Astrocyte (in vitro differentiated cells and primary cell): Measurements from ENCODE around the gene COL28A1. TPM values are rescaled to one million over a fixed set of nuclear protein-coding genes. Genes with fewer than 3 reads are reported as not detected.

Source experiments
- DNase-seq: peaks from one replicate; pipeline ENCODE4 v3.0.0-alpha.2; 2010; ENCODE audit warnings: low read depth
- FAIRE-seq: peaks from 2 replicates; lab custom pipeline; 2011; peaks lifted over from hg19 to GRCh38; lab: Jason Lieb, UNC
- H2AFZ ChIP-seq: 2 replicates; pipeline ENCODE4 v1.6.0; 2012; ENCODE audit warnings: low read depth, low read length, inconsistent platforms
- H3K27ac ChIP-seq: 2 replicates; pipeline ENCODE4 v1.5.1; 2011; ENCODE audit warnings: low read depth, low read length, inconsistent platforms
- H3K27me3 ChIP-seq: 2 replicates; pipeline ENCODE4 v1.6.0; 2011; ENCODE audit warnings: low read length, inconsistent platforms; ENCODE audit not compliant: insufficient read depth
- H3K36me3 ChIP-seq: 2 replicates; pipeline ENCODE4 v1.5.1; 2011; ENCODE audit warnings: low read length, inconsistent platforms; ENCODE audit not compliant: insufficient read depth
- H3K4me1 ChIP-seq: 2 replicates; pipeline ENCODE4 v1.5.1; 2011; ENCODE audit warnings: low read length, inconsistent platforms; ENCODE audit not compliant: insufficient read depth
- H3K4me2 ChIP-seq: 2 replicates; pipeline ENCODE4 v1.6.0; 2012; ENCODE audit warnings: low read length, inconsistent platforms
- H3K4me3 ChIP-seq: 2 replicates; pipeline ENCODE4 v1.5.1; 2011; ENCODE audit warnings: low read depth, mild to moderate bottlenecking, low read length, inconsistent platforms; ENCODE audit not compliant: insufficient read depth
- H3K79me2 ChIP-seq: 2 replicates; pipeline ENCODE4 v1.6.0; 2012; ENCODE audit warnings: mild to moderate bottlenecking, low read length, inconsistent platforms; ENCODE audit not compliant: insufficient read depth
- H3K9ac ChIP-seq: 2 replicates; pipeline ENCODE4 v1.6.0; 2012; ENCODE audit warnings: mild to moderate bottlenecking, low read length, inconsistent platforms
- H3K9me3 ChIP-seq: 2 replicates; pipeline ENCODE4 v1.5.1; 2012; ENCODE audit warnings: low read depth, mild to moderate bottlenecking, low read length, inconsistent platforms; ENCODE audit not compliant: insufficient read depth
- H4K20me1 ChIP-seq: 2 replicates; pipeline ENCODE4 v1.6.0; 2012; ENCODE audit warnings: low read length, inconsistent platforms; ENCODE audit not compliant: insufficient read depth
- H3K27ac Mint-ChIP-seq: one replicate; pipeline ENCODE4 v1.8.0; 2021; ENCODE audit warnings: mild to moderate bottlenecking, mixed read lengths; ENCODE audit not compliant: unreplicated experiment
- H3K27me3 Mint-ChIP-seq: one replicate; pipeline ENCODE4 v1.8.0; 2021; ENCODE audit warnings: low read depth, mixed read lengths; ENCODE audit not compliant: unreplicated experiment
- H3K36me3 Mint-ChIP-seq: one replicate; pipeline ENCODE4 v1.8.0; 2021; ENCODE audit warnings: low read depth, mixed read lengths; ENCODE audit not compliant: unreplicated experiment
- H3K4me1 Mint-ChIP-seq: one replicate; pipeline ENCODE4 v1.8.0; 2021; ENCODE audit warnings: low read depth, mixed read lengths; ENCODE audit not compliant: unreplicated experiment
- H3K4me3 Mint-ChIP-seq: one replicate; pipeline ENCODE4 v1.8.0; 2021; ENCODE audit warnings: mild to moderate bottlenecking, moderate library complexity, mixed read lengths; ENCODE audit not compliant: unreplicated experiment
- H3K9me3 Mint-ChIP-seq: one replicate; pipeline ENCODE4 v1.8.0; 2021; ENCODE audit warnings: mild to moderate bottlenecking, mixed read lengths; ENCODE audit not compliant: unreplicated experiment
- CTCF ChIP-seq: IDR thresholded peaks from 2 replicates; pipeline ENCODE4 v1.5.1; 2011; ENCODE audit warnings: low read depth, mild to moderate bottlenecking, inconsistent platforms, low read length, moderate library complexity; ENCODE audit not compliant: insufficient read depth
- EZH2 ChIP-seq: IDR thresholded peaks from 2 replicates; pipeline ENCODE4 v1.6.1; 2012; ENCODE audit warnings: mild to moderate bottlenecking, low read length, inconsistent platforms; ENCODE audit not compliant: insufficient read depth
- total RNA-seq: library from RNA; stranded (reverse); gene quantifications from 2 replicates; pipeline ENCODE4 v1.2.1, GENCODE V29; 2021

The COL28A1 gene
- total RNA-seq, 1 donor from 2014 or later: 0.11 TPM

GRCh38 chr7:7421826-7422225, 113.8 kb downstream of the COL28A1 start:
- no peaks in the 10 kb centered on the region for H4K20me1 ChIP-seq
- DNase-seq (no peak), FAIRE-seq (no peak)
- H3K79me2 ChIP-seq: no peaks in the 10 kb centered on the region
- H2AFZ ChIP-seq: no peak overlapping the region
- no peak overlapping the region for H3K4me3 ChIP-seq
- no peak overlapping the region for H3K27ac ChIP-seq
- no peaks in the 10 kb centered on the region for H3K27me3 ChIP-seq
- H3K27me3 Mint-ChIP-seq: no peaks in the 10 kb centered on the region
- TF ChIP-seq EZH2 (no peak), CTCF (no peak)
- H3K4me3 Mint-ChIP-seq: no peak overlapping the region
- no peak overlapping the region for H3K27ac Mint-ChIP-seq
- H3K36me3 ChIP-seq: no peaks in the 10 kb centered on the region
- no peak overlapping the region for H3K4me2 ChIP-seq
- H3K36me3 Mint-ChIP-seq: no peaks in the 10 kb centered on the region
- H3K9me3 Mint-ChIP-seq: no peaks in the 10 kb centered on the region
- no peaks in the 10 kb centered on the region for H3K9me3 ChIP-seq
- H3K4me1 Mint-ChIP-seq: no peaks in the 10 kb centered on the region
- H3K4me1 ChIP-seq: no peaks in the 10 kb centered on the region
- no peak overlapping the region for H3K9ac ChIP-seq

GRCh38 chr7:7418997-7419396, 116.7 kb downstream of the COL28A1 start:
- no peaks in the 10 kb centered on the region for H3K36me3 ChIP-seq
- no peak overlapping the region for H2AFZ ChIP-seq
- no peak overlapping the region for H3K4me3 ChIP-seq
- no peaks in the 10 kb centered on the region for H3K27me3 Mint-ChIP-seq
- no peak for FAIRE-seq
- no peak for TF ChIP-seq EZH2
- no peak for TF ChIP-seq CTCF
- no peaks in the 10 kb centered on the region for H3K79me2 ChIP-seq
- no peaks in the 10 kb centered on the region for H3K9me3 ChIP-seq
- H3K4me2 ChIP-seq: no peak overlapping the region
- no peaks in the 10 kb centered on the region for H3K36me3 Mint-ChIP-seq
- DNase-seq: no peak
- no peaks in the 10 kb centered on the region for H3K4me1 ChIP-seq
- no peaks in the 10 kb centered on the region for H3K27me3 ChIP-seq
- H3K9ac ChIP-seq: no peak overlapping the region
- H3K27ac Mint-ChIP-seq: no peak overlapping the region
- H3K9me3 Mint-ChIP-seq: no peaks in the 10 kb centered on the region
- H3K4me1 Mint-ChIP-seq: no peaks in the 10 kb centered on the region
- no peak overlapping the region for H3K4me3 Mint-ChIP-seq
- H4K20me1 ChIP-seq: no peaks in the 10 kb centered on the region
- H3K27ac ChIP-seq: no peak overlapping the region

GRCh38 chr7:7417851-7418250, 117.8 kb downstream of the COL28A1 start:
- TF ChIP-seq EZH2 (no peak), CTCF (no peak)
- no peaks in the 10 kb centered on the region for H3K36me3 Mint-ChIP-seq
- Histone ChIP-seq H3K9ac (no peak overlapping the region), H3K4me3 (no peak overlapping the region), H4K20me1 (no peaks in the 10 kb centered on the region), H3K4me2 (no peak overlapping the region), H3K27ac (no peak overlapping the region), H3K36me3 (no peaks in the 10 kb centered on the region), H2AFZ (no peak overlapping the region), H3K27me3 (no peaks in the 10 kb centered on the region), H3K79me2 (no peaks in the 10 kb centered on the region), H3K9me3 (no peaks in the 10 kb centered on the region), H3K4me1 (no peaks in the 10 kb centered on the region)
- DNase-seq: no peak
- no peaks in the 10 kb centered on the region for H3K9me3 Mint-ChIP-seq
- no peak overlapping the region for H3K4me3 Mint-ChIP-seq
- no peak for FAIRE-seq
- no peak overlapping the region for H3K27ac Mint-ChIP-seq
- H3K27me3 Mint-ChIP-seq: no peaks in the 10 kb centered on the region
- H3K4me1 Mint-ChIP-seq: no peaks in the 10 kb centered on the region
